HG03571 (cell line): ENCODE results near the gene TNIP1.

Source experiments
- ATAC-seq: cut with Tn5 transposase; IDR thresholded peaks from one replicate; pipeline ENCODE4 v1.9.1; 2021; ENCODE audit not compliant: unreplicated experiment

The TNIP1 gene

GRCh38 chr5:151005187-151005949 lies 75.5 kb downstream of the TNIP1 start:
- ATAC-seq = no peak

- no peak for ATAC-seq
These were observed 76.3 kb downstream of the TNIP1 start for GRCh38 chr5:151004499-151004898.

GRCh38 chr5:151003503-151003860 lies 77.4 kb downstream of the TNIP1 start:
- no peak for ATAC-seq

GRCh38 chr5:151002681-151003502 lies 77.9 kb downstream of the TNIP1 start:
- no peak for ATAC-seq

GRCh38 chr5:151002250-151002649 lies 78.6 kb downstream of the TNIP1 start:
- ATAC-seq = no peak

- no peak for ATAC-seq
These were observed 79.4 kb downstream of the TNIP1 start for GRCh38 chr5:151001436-151001835.

- ATAC-seq = no peak
These were observed 81.0 kb downstream of the TNIP1 start for GRCh38 chr5:150999704-151000442.

GRCh38 chr5:150993826-150994412 lies 86.9 kb downstream of the TNIP1 start:
- no peak for ATAC-seq

GRCh38 chr5:150993422-150993821 lies 87.4 kb downstream of the TNIP1 start:
- no peak for ATAC-seq

GRCh38 chr5:150992705-150993104 lies 88.1 kb downstream of the TNIP1 start:
- ATAC-seq = no peak

GRCh38 chr5:150989695-150990094 lies 91.1 kb downstream of the TNIP1 start:
- no peak for ATAC-seq

GRCh38 chr5:150987746-150988145 lies 93.1 kb downstream of the TNIP1 start:
- no peak for ATAC-seq
